G401.6 (cell line): ENCODE results near the gene CSTF2T.

Experiments used
- FAIRE-seq: peaks from 2 replicates; lab custom pipeline; 2012; peaks lifted over from hg19 to GRCh38; lab: Jason Lieb, UNC

Gene CSTF2T

GRCh38 chr10:51649064-51649463 lies 50.3 kb downstream of the CSTF2T start:
- FAIRE-seq: no peak
